Astrocyte (in vitro differentiated cells and primary cell): ENCODE results near the gene SMIM21. TPM values are rescaled to one million over a fixed set of nuclear protein-coding genes. Genes with fewer than 3 reads are reported as not detected.

Experiments used
- DNase-seq: peaks from one replicate; pipeline ENCODE4 v3.0.0-alpha.2; 2010; ENCODE audit warnings: low read depth
- FAIRE-seq: peaks from 2 replicates; lab custom pipeline; 2011; peaks lifted over from hg19 to GRCh38; lab: Jason Lieb, UNC
- H2AFZ ChIP-seq: 2 replicates; pipeline ENCODE4 v1.6.0; 2012; ENCODE audit warnings: low read depth, low read length, inconsistent platforms
- H3K27ac ChIP-seq: 2 replicates; pipeline ENCODE4 v1.5.1; 2011; ENCODE audit warnings: low read depth, low read length, inconsistent platforms
- H3K27me3 ChIP-seq: 2 replicates; pipeline ENCODE4 v1.6.0; 2011; ENCODE audit warnings: low read length, inconsistent platforms; ENCODE audit not compliant: insufficient read depth
- H3K36me3 ChIP-seq: 2 replicates; pipeline ENCODE4 v1.5.1; 2011; ENCODE audit warnings: low read length, inconsistent platforms; ENCODE audit not compliant: insufficient read depth
- H3K4me1 ChIP-seq: 2 replicates; pipeline ENCODE4 v1.5.1; 2011; ENCODE audit warnings: low read length, inconsistent platforms; ENCODE audit not compliant: insufficient read depth
- H3K4me2 ChIP-seq: 2 replicates; pipeline ENCODE4 v1.6.0; 2012; ENCODE audit warnings: low read length, inconsistent platforms
- H3K4me3 ChIP-seq: 2 replicates; pipeline ENCODE4 v1.5.1; 2011; ENCODE audit warnings: low read depth, mild to moderate bottlenecking, low read length, inconsistent platforms; ENCODE audit not compliant: insufficient read depth
- H3K79me2 ChIP-seq: 2 replicates; pipeline ENCODE4 v1.6.0; 2012; ENCODE audit warnings: mild to moderate bottlenecking, low read length, inconsistent platforms; ENCODE audit not compliant: insufficient read depth
- H3K9ac ChIP-seq: 2 replicates; pipeline ENCODE4 v1.6.0; 2012; ENCODE audit warnings: mild to moderate bottlenecking, low read length, inconsistent platforms
- H3K9me3 ChIP-seq: 2 replicates; pipeline ENCODE4 v1.5.1; 2012; ENCODE audit warnings: low read depth, mild to moderate bottlenecking, low read length, inconsistent platforms; ENCODE audit not compliant: insufficient read depth
- H4K20me1 ChIP-seq: 2 replicates; pipeline ENCODE4 v1.6.0; 2012; ENCODE audit warnings: low read length, inconsistent platforms; ENCODE audit not compliant: insufficient read depth
- H3K27ac Mint-ChIP-seq: one replicate; pipeline ENCODE4 v1.8.0; 2021; ENCODE audit warnings: mild to moderate bottlenecking, mixed read lengths; ENCODE audit not compliant: unreplicated experiment
- H3K27me3 Mint-ChIP-seq: one replicate; pipeline ENCODE4 v1.8.0; 2021; ENCODE audit warnings: low read depth, mixed read lengths; ENCODE audit not compliant: unreplicated experiment
- H3K36me3 Mint-ChIP-seq: one replicate; pipeline ENCODE4 v1.8.0; 2021; ENCODE audit warnings: low read depth, mixed read lengths; ENCODE audit not compliant: unreplicated experiment
- H3K4me1 Mint-ChIP-seq: one replicate; pipeline ENCODE4 v1.8.0; 2021; ENCODE audit warnings: low read depth, mixed read lengths; ENCODE audit not compliant: unreplicated experiment
- H3K4me3 Mint-ChIP-seq: one replicate; pipeline ENCODE4 v1.8.0; 2021; ENCODE audit warnings: mild to moderate bottlenecking, moderate library complexity, mixed read lengths; ENCODE audit not compliant: unreplicated experiment
- H3K9me3 Mint-ChIP-seq: one replicate; pipeline ENCODE4 v1.8.0; 2021; ENCODE audit warnings: mild to moderate bottlenecking, mixed read lengths; ENCODE audit not compliant: unreplicated experiment
- CTCF ChIP-seq: IDR thresholded peaks from 2 replicates; pipeline ENCODE4 v1.5.1; 2011; ENCODE audit warnings: low read depth, mild to moderate bottlenecking, inconsistent platforms, low read length, moderate library complexity; ENCODE audit not compliant: insufficient read depth
- EZH2 ChIP-seq: IDR thresholded peaks from 2 replicates; pipeline ENCODE4 v1.6.1; 2012; ENCODE audit warnings: mild to moderate bottlenecking, low read length, inconsistent platforms; ENCODE audit not compliant: insufficient read depth
- total RNA-seq: library from RNA; stranded (reverse); gene quantifications from 2 replicates; pipeline ENCODE4 v1.2.1, GENCODE V29; 2021

Gene SMIM21
- total RNA-seq, 1 donor from 2014 or later = not detected

DNA sequence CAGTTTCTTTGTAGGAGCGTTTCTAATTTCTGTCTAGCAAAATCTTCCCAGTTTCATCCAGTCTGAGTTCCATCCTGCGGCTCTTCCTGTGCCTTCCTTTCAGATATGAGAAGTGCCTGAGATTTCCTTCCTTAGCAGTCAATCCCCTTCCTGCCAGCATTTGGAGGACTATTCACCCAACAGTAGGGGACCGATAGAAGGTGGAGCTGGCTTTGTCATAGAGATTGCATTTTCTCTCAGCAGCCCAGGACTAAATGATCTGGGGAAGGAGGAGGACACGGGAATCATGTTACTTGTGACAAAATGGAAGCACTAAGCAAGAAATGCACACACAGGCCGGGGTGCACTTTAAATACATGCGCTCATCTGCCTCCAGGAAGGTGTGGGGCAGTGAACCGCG is 5.6 kb upstream of the SMIM21 start:
- no peak overlapping the region for H3K9ac ChIP-seq
- no peak overlapping the region for H3K27ac ChIP-seq
- H3K27me3 ChIP-seq = no peaks in the 10 kb centered on the region
- Mint-ChIP-seq H3K9me3 (peaks cover 1% of the 10 kb centered on the region), H3K27ac (no peak overlapping the region), H3K27me3 (peaks cover 32% of the 10 kb centered on the region), H3K36me3 (no peaks in the 10 kb centered on the region), H3K4me3 (no peak overlapping the region), H3K4me1 (no peaks in the 10 kb centered on the region)
- H3K36me3 ChIP-seq = no peaks in the 10 kb centered on the region
- FAIRE-seq (no peak), DNase-seq (no peak)
- H3K4me3 ChIP-seq = no peak overlapping the region
- no peak overlapping the region for H2AFZ ChIP-seq
- H3K9me3 ChIP-seq = no peaks in the 10 kb centered on the region
- TF ChIP-seq CTCF = no peak
- TF ChIP-seq EZH2 = no peak
- H3K79me2 ChIP-seq = no peaks in the 10 kb centered on the region
- no peaks in the 10 kb centered on the region for H4K20me1 ChIP-seq
- no peak overlapping the region for H3K4me2 ChIP-seq
- H3K4me1 ChIP-seq = no peaks in the 10 kb centered on the region

GRCh38 chr18:75429975-75430374 is 2.5 kb upstream of the SMIM21 start:
- TF ChIP-seq CTCF (no peak), EZH2 (no peak)
- no peak for FAIRE-seq
- H3K27ac Mint-ChIP-seq = no peak overlapping the region

GRCh38 chr18:75428490-75428889 is 987 bp upstream of the SMIM21 start:
- no peak overlapping the region for H3K27ac ChIP-seq
- H3K79me2 ChIP-seq = no peaks in the 10 kb centered on the region
- no peak overlapping the region for H3K4me3 ChIP-seq
- no peaks in the 10 kb centered on the region for H3K36me3 ChIP-seq
- no peaks in the 10 kb centered on the region for H3K9me3 ChIP-seq
- no peak overlapping the region for H3K27ac Mint-ChIP-seq
- H3K4me2 ChIP-seq = no peak overlapping the region
- no peaks in the 10 kb centered on the region for H3K36me3 Mint-ChIP-seq
- peaks cover 6% of the 10 kb centered on the region for H3K27me3 ChIP-seq
- no peaks in the 10 kb centered on the region for H3K4me1 ChIP-seq
- no peaks in the 10 kb centered on the region for H3K4me1 Mint-ChIP-seq
- H3K4me3 Mint-ChIP-seq = no peak overlapping the region
- no peak for FAIRE-seq
- H3K9ac ChIP-seq = no peak overlapping the region
- peaks cover 36% of the 10 kb centered on the region for H3K27me3 Mint-ChIP-seq
- TF ChIP-seq EZH2 (no peak), CTCF (no peak)
- no peaks in the 10 kb centered on the region for H4K20me1 ChIP-seq
- no peak overlapping the region for H2AFZ ChIP-seq
- H3K9me3 Mint-ChIP-seq = peaks cover 1% of the 10 kb centered on the region
- DNase-seq = no peak

More at GRCh38 chr18:75429975-75430374, 2.5 kb upstream of the SMIM21 start:
- Mint-ChIP-seq H3K4me3 (no peak overlapping the region), H3K36me3 (no peaks in the 10 kb centered on the region), H3K9me3 (peaks cover 1% of the 10 kb centered on the region), H3K4me1 (no peaks in the 10 kb centered on the region), H3K27me3 (peaks cover 40% of the 10 kb centered on the region)
- H2AFZ ChIP-seq = no peak overlapping the region
- no peak overlapping the region for H3K9ac ChIP-seq
- no peaks in the 10 kb centered on the region for H3K36me3 ChIP-seq
- DNase-seq = peak; percentile 89
- H4K20me1 ChIP-seq = no peaks in the 10 kb centered on the region
- H3K27ac ChIP-seq = no peak overlapping the region
- no peaks in the 10 kb centered on the region for H3K9me3 ChIP-seq
- no peak overlapping the region for H3K4me2 ChIP-seq
- H3K4me1 ChIP-seq = no peaks in the 10 kb centered on the region
- peaks cover 6% of the 10 kb centered on the region for H3K27me3 ChIP-seq
- H3K79me2 ChIP-seq = no peaks in the 10 kb centered on the region
- H3K4me3 ChIP-seq = no peak overlapping the region
